H9 (cell line): Measurements from ENCODE around the gene BIN1. TPM values are rescaled to one million over a fixed set of nuclear protein-coding genes. Genes with fewer than 3 reads are reported as not detected.

Experiments
- DNase-seq: peaks from one replicate; pipeline ENCODE4 v3.0.0-alpha.2; 2017
- H2AFZ ChIP-seq: one replicate; pipeline ENCODE4 v1.6.1; 2013; ENCODE audit warnings: mild to moderate bottlenecking, low read length, control low read depth, moderate library complexity
- H2AK5ac ChIP-seq: 2 replicates; pipeline ENCODE4 v1.6.1; 2013; ENCODE audit warnings: low read length, control low read depth, mixed read lengths; ENCODE audit not compliant: insufficient read length
- H2BK120ac ChIP-seq: one replicate; pipeline ENCODE4 v1.6.1; 2013; ENCODE audit warnings: low read depth, mild to moderate bottlenecking, low read length, control low read depth, inconsistent platforms; ENCODE audit not compliant: poor library complexity, severe bottlenecking
- H2BK12ac ChIP-seq: 2 replicates; pipeline ENCODE4 v1.6.1; 2013; ENCODE audit warnings: low read length, control low read depth, mixed read lengths, low read depth; ENCODE audit not compliant: insufficient read length
- H2BK15ac ChIP-seq: 2 replicates; pipeline ENCODE4 v1.6.1; 2013; ENCODE audit warnings: low read depth, low read length, control low read depth
- H2BK20ac ChIP-seq: one replicate; pipeline ENCODE4 v1.6.1; 2013; ENCODE audit warnings: low read depth, mild to moderate bottlenecking, low read length, control low read depth, inconsistent platforms; ENCODE audit not compliant: poor library complexity, severe bottlenecking
- H2BK5ac ChIP-seq: 2 replicates; pipeline ENCODE4 v1.6.1; 2013; ENCODE audit warnings: low read length, control low read depth, mixed read lengths; ENCODE audit not compliant: insufficient read length
- H3K14ac ChIP-seq: 2 replicates; pipeline ENCODE4 v1.6.1; 2013; ENCODE audit warnings: low read length, control low read depth; ENCODE audit not compliant: insufficient read depth
- H3K18ac ChIP-seq: 2 replicates; pipeline ENCODE4 v1.6.1; 2013; ENCODE audit warnings: low read depth, mild to moderate bottlenecking, mixed read lengths, low read length, control low read depth; ENCODE audit not compliant: insufficient read length
- H3K23ac ChIP-seq: 2 replicates; pipeline ENCODE4 v1.6.1; 2013; ENCODE audit warnings: low read length, control low read depth, mixed read lengths, low read depth; ENCODE audit not compliant: insufficient read length
- H3K23me2 ChIP-seq: 2 replicates; pipeline ENCODE4 v1.6.1; 2013; ENCODE audit warnings: low read depth, mild to moderate bottlenecking, mixed read lengths, low read length, control low read depth; ENCODE audit not compliant: insufficient read length, poor library complexity, severe bottlenecking
- H3K27ac ChIP-seq: 2 replicates; pipeline ENCODE4 v1.5.1; 2013; ENCODE audit warnings: low read length, control low read depth, mixed read lengths, low read depth; ENCODE audit not compliant: insufficient read length
- H3K27me3 ChIP-seq: 2 replicates; pipeline ENCODE4 v1.6.1; 2013; ENCODE audit warnings: low read length, control low read depth, inconsistent platforms; ENCODE audit not compliant: insufficient read depth
- H3K4ac ChIP-seq: 2 replicates; pipeline ENCODE4 v1.6.1; 2013; ENCODE audit warnings: low read depth, mild to moderate bottlenecking, control low read depth, inconsistent platforms, low read length, moderate library complexity
- H3K4me1 ChIP-seq: 2 replicates; pipeline ENCODE4 v1.6.1; 2013; ENCODE audit warnings: low read length, control low read depth, inconsistent platforms; ENCODE audit not compliant: insufficient read depth
- H3K4me2 ChIP-seq: 2 replicates; pipeline ENCODE4 v1.6.1; 2013; ENCODE audit warnings: low read length, control low read depth, mixed read lengths; ENCODE audit not compliant: insufficient read length, insufficient read depth
- H3K56ac ChIP-seq: 2 replicates; pipeline ENCODE4 v1.6.1; 2013; ENCODE audit warnings: low read depth, mild to moderate bottlenecking, mixed read lengths, low read length, control low read depth; ENCODE audit not compliant: insufficient read length
- H3K79me1 ChIP-seq: 2 replicates; pipeline ENCODE4 v1.6.1; 2013; ENCODE audit warnings: low read depth, mild to moderate bottlenecking, moderate library complexity, low read length, control low read depth, inconsistent platforms; ENCODE audit not compliant: insufficient read depth, poor library complexity, severe bottlenecking
- H3K79me2 ChIP-seq: 2 replicates; pipeline ENCODE4 v1.6.1; 2013; ENCODE audit warnings: low read length, control low read depth, inconsistent platforms; ENCODE audit not compliant: insufficient read depth
- H3K9ac ChIP-seq: 2 replicates; pipeline ENCODE4 v1.6.1; 2013; ENCODE audit warnings: low read length, control low read depth, mixed read lengths; ENCODE audit not compliant: insufficient read length; ENCODE audit errors: extremely low read depth
- H3K9me3 ChIP-seq: one replicate; pipeline ENCODE4 v1.6.1; 2013; ENCODE audit warnings: low read depth, low read length, inconsistent platforms; ENCODE audit not compliant: control insufficient read depth
- H3T11ph ChIP-seq: one replicate; pipeline ENCODE4 v1.6.1; 2013; ENCODE audit warnings: mild to moderate bottlenecking, low read length, control low read depth, inconsistent platforms
- H4K20me1 ChIP-seq: one replicate; pipeline ENCODE4 v1.6.1; 2013; ENCODE audit not compliant: control insufficient read depth, insufficient read length, insufficient read depth
- H4K5ac ChIP-seq: 2 replicates; pipeline ENCODE4 v1.6.1; 2013; ENCODE audit warnings: low read depth, mild to moderate bottlenecking, mixed read lengths, low read length, control low read depth; ENCODE audit not compliant: insufficient read length
- H4K8ac ChIP-seq: replicated peaks from 2 replicates; pipeline ENCODE4 v1.6.1; 2013; ENCODE audit warnings: low read length, control low read depth, mixed read lengths, low read depth; ENCODE audit not compliant: insufficient read length
- H4K91ac ChIP-seq: 2 replicates; pipeline ENCODE4 v1.6.1; 2013; ENCODE audit warnings: low read depth, mild to moderate bottlenecking, moderate library complexity, mixed read lengths, low read length, control low read depth; ENCODE audit not compliant: insufficient read length
- H3K27ac Mint-ChIP-seq, 3 experiments: 2 replicates in 2 of 3; 3 replicates in 1 of 3; pipeline ENCODE4 v1.8.0; 2020 to 2021; ENCODE audit warnings: mixed read lengths in 3 of 3, mild to moderate bottlenecking in 1 of 3, moderate library complexity in 1 of 3
- H3K27me3 Mint-ChIP-seq: 2 replicates; pipeline ENCODE4 v1.8.0; 2021; ENCODE audit warnings: low read depth, mild to moderate bottlenecking, moderate library complexity, mixed read lengths
- H3K36me3 Mint-ChIP-seq, 3 experiments: 2 replicates in 2 of 3; 3 replicates in 1 of 3; pipeline ENCODE4 v1.8.0; 2020 to 2021; ENCODE audit warnings: low read depth in 3 of 3, mixed read lengths in 3 of 3; ENCODE audit not compliant: insufficient read depth in 1 of 3
- H3K4me1 Mint-ChIP-seq, 2 experiments: 2 replicates each; pipeline ENCODE4 v1.8.0; 2020; ENCODE audit warnings: mixed read lengths in 2 of 2
- H3K4me3 Mint-ChIP-seq, 2 experiments: 2 replicates in 1 of 2; 3 replicates in 1 of 2; pipeline ENCODE4 v1.8.0; 2020 to 2021; ENCODE audit warnings: mild to moderate bottlenecking in 2 of 2, mixed read lengths in 2 of 2, moderate library complexity in 1 of 2
- H3K9me3 Mint-ChIP-seq, 2 experiments: 2 replicates in 1 of 2; 3 replicates in 1 of 2; pipeline ENCODE4 v1.8.0; 2020; ENCODE audit warnings: mild to moderate bottlenecking in 2 of 2, mixed read lengths in 2 of 2, moderate library complexity in 1 of 2
- WGBS: extraction: QIAGEN DNeasy Blood & Tissue Kit; methylation state at CpG from one replicate; pipeline ENCODE4 v1.1.7; 2013; ENCODE audit warnings: missing lambda C conversion rate, low lambda C conversion rate, mixed read lengths; ENCODE audit not compliant: insufficient read length; ENCODE audit errors: extremely low coverage; 5-methylcytosine and 5-hydroxymethylcytosine counted together
- total RNA-seq: library from RNA; stranded (reverse); gene quantifications from 2 replicates; pipeline ENCODE4 v1.2.1, GENCODE V29; 2021
- TF ChIP-seq, protein P1 (sequence below): fragments of 200-600 bp; sonication (generic); conservative IDR thresholded peaks from 3 replicates; pipeline ENCODE4 v1.8.0; 2021; ENCODE audit warnings: antibody characterized with exemption, mild to moderate bottlenecking

The BIN1 gene
- total RNA-seq, 1 experiment from 2014 or later = 32.0 TPM

DNA sequence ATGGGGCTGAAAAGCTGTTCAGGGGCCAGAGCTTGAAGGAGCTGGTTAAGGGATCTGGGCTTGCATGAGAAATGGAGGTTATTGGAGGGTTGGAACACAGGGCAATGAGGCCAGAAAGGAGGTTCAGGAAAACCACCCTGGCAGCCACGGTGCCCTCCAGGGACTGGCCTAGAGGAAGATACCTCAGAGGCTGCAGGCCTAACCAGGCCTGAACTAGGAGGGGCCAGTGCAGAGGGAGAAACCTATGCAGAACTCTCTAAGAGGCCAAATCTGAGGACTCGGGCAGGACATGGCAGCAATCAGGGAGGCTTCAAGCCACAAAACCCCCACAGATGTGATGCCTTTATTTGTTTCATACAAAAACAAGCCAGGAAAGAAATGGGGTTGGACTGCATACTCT lies 66.8 kb downstream of the BIN1 start:
- no CpG with 5 or more reads among the region's 2 CpGs for WGBS

More for the DNA sequence above, 66.8 kb downstream of the BIN1 start:
- Histone ChIP-seq H2AFZ (no peak overlapping the region), H3K23me2 (no peaks in the 10 kb centered on the region), H3K27me3 (no peaks in the 10 kb centered on the region), H3K14ac (no peak overlapping the region), H2BK15ac (no peak overlapping the region), H3K4me2 (no peak overlapping the region), H3K56ac (no peak overlapping the region), H3K79me1 (no peaks in the 10 kb centered on the region), H2BK5ac (no peak overlapping the region), H3K23ac (no peak overlapping the region), H4K91ac (no peak overlapping the region), H3K18ac (no peak overlapping the region), H3K27ac (no peak overlapping the region), H2BK12ac (no peak overlapping the region), H3K9me3 (no peaks in the 10 kb centered on the region), H3K9ac (no peak overlapping the region), H3K79me2 (no peaks in the 10 kb centered on the region), H2BK120ac (no peak overlapping the region), H2BK20ac (no peak overlapping the region), H2AK5ac (no peak overlapping the region), H3T11ph (no peak overlapping the region), H3K4ac (no peak overlapping the region), H4K5ac (no peak overlapping the region), H4K8ac (no peak overlapping the region), H3K4me1 (no peaks in the 10 kb centered on the region; the same call in 1 of the 2 replicates), H4K20me1 (no peaks in the 10 kb centered on the region)
- Mint-ChIP-seq H3K36me3 (no peaks in the 10 kb centered on the region), H3K4me3 (no peak overlapping the region), H3K4me1 (no peaks in the 10 kb centered on the region), H3K27ac (no peak overlapping the region), H3K27me3 (peaks cover 2% of the 10 kb centered on the region; the same call in 1 of the 2 replicates), H3K9me3 (no peaks in the 10 kb centered on the region)
- DNase-seq = no peak
- TF ChIP-seq, protein P1, sequence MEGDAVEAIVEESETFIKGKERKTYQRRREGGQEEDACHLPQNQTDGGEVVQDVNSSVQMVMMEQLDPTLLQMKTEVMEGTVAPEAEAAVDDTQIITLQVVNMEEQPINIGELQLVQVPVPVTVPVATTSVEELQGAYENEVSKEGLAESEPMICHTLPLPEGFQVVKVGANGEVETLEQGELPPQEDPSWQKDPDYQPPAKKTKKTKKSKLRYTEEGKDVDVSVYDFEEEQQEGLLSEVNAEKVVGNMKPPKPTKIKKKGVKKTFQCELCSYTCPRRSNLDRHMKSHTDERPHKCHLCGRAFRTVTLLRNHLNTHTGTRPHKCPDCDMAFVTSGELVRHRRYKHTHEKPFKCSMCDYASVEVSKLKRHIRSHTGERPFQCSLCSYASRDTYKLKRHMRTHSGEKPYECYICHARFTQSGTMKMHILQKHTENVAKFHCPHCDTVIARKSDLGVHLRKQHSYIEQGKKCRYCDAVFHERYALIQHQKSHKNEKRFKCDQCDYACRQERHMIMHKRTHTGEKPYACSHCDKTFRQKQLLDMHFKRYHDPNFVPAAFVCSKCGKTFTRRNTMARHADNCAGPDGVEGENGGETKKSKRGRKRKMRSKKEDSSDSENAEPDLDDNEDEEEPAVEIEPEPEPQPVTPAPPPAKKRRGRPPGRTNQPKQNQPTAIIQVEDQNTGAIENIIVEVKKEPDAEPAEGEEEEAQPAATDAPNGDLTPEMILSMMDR = no peak
